ENCODE results near the gene LRRC75A.
A peak's percentile ranks its signal among the peaks of the same experiment; 100 is the strongest.

The LRRC75A gene

GRCh38 chr17:16474012-16474725, 17.8 kb downstream of the LRRC75A start:
- Histone ChIP-seq H3K36me3 (ENCODE audit: control insufficient read depth in 2 of 2, insufficient read depth in 2 of 2, low read length in 2 of 2) (peaks cover 0 to 3% of the 10 kb centered on the region in 2 donors), H3K4me3 (ENCODE audit: low read length in 2 of 2) (no peak overlapping the region), H3K9ac (ENCODE audit: low read depth in 1 of 2, low read length in 2 of 2) (no peak overlapping the region), H3K27ac (ENCODE audit: low read depth in 2 of 2, low read length in 2 of 2) (no peak overlapping the region), H3K4me1 (ENCODE audit: control insufficient read depth in 2 of 2, insufficient read depth in 2 of 2, low read length in 2 of 2) (peaks cover 7 to 8% of the 10 kb centered on the region in 2 donors), H3K9me3 (ENCODE audit: control insufficient read depth in 2 of 2, low read length in 2 of 2) (no peaks in the 10 kb centered on the region), H3K27me3 (ENCODE audit: control insufficient read depth in 2 of 2, insufficient read depth in 2 of 2, low read length in 2 of 2) (no peaks in the 10 kb centered on the region)

GRCh38 chr17:16473044-16474011, 18.7 kb downstream of the LRRC75A start:
- peaks cover 4 to 13% of the 10 kb centered on the region in 2 donors for H3K4me1 ChIP-seq (ENCODE audit: control insufficient read depth in 2 of 2, insufficient read depth in 2 of 2, low read length in 2 of 2)
- H3K36me3 ChIP-seq (ENCODE audit: control insufficient read depth in 2 of 2, insufficient read depth in 2 of 2, low read length in 2 of 2), result peaks cover 0 to 3% of the 10 kb centered on the region in 2 donors
- no peaks in the 10 kb centered on the region for H3K9me3 ChIP-seq (ENCODE audit: control insufficient read depth in 2 of 2, low read length in 2 of 2)
- no peak overlapping the region for H3K4me3 ChIP-seq (ENCODE audit: low read length in 2 of 2)
- H3K27me3 ChIP-seq (ENCODE audit: control insufficient read depth in 2 of 2, insufficient read depth in 2 of 2, low read length in 2 of 2), result no peaks in the 10 kb centered on the region
- no peak overlapping the region for H3K27ac ChIP-seq (ENCODE audit: low read depth in 2 of 2, low read length in 2 of 2)
- H3K9ac ChIP-seq (ENCODE audit: low read depth in 1 of 2, low read length in 2 of 2), result no peak overlapping the region

GRCh38 chr17:16472539-16472938, 19.5 kb downstream of the LRRC75A start:
- Histone ChIP-seq H3K36me3 (ENCODE audit: control insufficient read depth in 2 of 2, insufficient read depth in 2 of 2, low read length in 2 of 2) (peaks cover 0 to 3% of the 10 kb centered on the region in 2 donors), H3K27ac (ENCODE audit: low read depth in 2 of 2, low read length in 2 of 2) (no peak overlapping the region), H3K4me3 (ENCODE audit: low read length in 2 of 2) (no peak overlapping the region), H3K9me3 (ENCODE audit: control insufficient read depth in 2 of 2, low read length in 2 of 2) (no peaks in the 10 kb centered on the region), H3K4me1 (ENCODE audit: control insufficient read depth in 2 of 2, insufficient read depth in 2 of 2, low read length in 2 of 2) (peaks cover 3 to 21% of the 10 kb centered on the region in 2 donors), H3K27me3 (ENCODE audit: control insufficient read depth in 2 of 2, insufficient read depth in 2 of 2, low read length in 2 of 2) (no peaks in the 10 kb centered on the region), H3K9ac (ENCODE audit: low read depth in 1 of 2, low read length in 2 of 2) (no peak overlapping the region)

DNA sequence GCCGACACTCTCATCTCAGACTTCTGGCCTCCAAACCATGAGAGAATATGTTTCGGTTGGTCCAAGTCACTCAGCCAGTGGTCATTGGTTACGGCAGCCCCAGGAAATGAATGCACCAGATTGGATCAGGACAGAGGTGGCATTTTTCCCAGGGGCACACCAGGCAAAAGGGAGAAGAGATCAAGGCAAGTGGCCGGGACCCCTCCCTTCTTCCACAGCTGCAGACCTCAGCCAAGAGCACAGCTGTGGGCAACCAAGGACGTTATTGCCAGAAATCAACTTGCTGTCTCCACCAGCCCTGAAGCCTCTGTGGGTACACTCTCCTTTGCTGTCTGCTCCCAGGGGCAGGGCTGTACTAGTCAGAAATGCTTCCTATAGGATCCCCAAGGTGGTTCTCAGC, 20.7 kb downstream of the LRRC75A start:
- Histone ChIP-seq H3K9ac (ENCODE audit: low read depth in 1 of 2, low read length in 2 of 2) (no peak overlapping the region), H3K36me3 (ENCODE audit: control insufficient read depth in 2 of 2, insufficient read depth in 2 of 2, low read length in 2 of 2) (peaks cover 0 to 3% of the 10 kb centered on the region in 2 donors)

DNA sequence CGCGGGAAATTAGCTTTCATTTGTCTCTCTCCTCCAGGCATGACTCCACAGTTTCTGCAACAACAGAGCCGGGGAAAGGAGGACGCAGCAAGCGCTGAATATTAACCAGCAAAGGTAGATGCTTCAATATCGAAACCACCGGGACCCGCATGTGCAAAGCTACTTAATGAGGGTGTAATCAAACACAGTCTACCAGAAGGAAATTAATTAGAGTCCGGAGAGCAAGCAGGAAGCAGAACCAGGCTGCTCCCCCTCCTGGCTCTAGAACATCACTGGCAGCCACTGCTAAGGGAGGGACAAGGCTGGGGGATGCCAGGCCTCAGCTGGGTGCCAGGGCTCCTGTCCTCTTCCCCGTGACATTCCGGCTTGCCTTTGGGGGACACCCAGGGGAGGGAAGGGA, 21.7 kb downstream of the LRRC75A start:
- Histone ChIP-seq H3K27ac (ENCODE audit: low read depth in 2 of 2, low read length in 2 of 2) (no peak overlapping the region), H3K9me3 (ENCODE audit: control insufficient read depth in 2 of 2, low read length in 2 of 2) (no peaks in the 10 kb centered on the region), H3K36me3 (ENCODE audit: control insufficient read depth in 2 of 2, insufficient read depth in 2 of 2, low read length in 2 of 2) (peaks cover 0 to 3% of the 10 kb centered on the region in 2 donors), H3K4me1 (ENCODE audit: control insufficient read depth in 2 of 2, insufficient read depth in 2 of 2, low read length in 2 of 2) (peaks cover 19 to 40% of the 10 kb centered on the region in 2 donors), H3K4me3 (ENCODE audit: low read length in 2 of 2) (no peak overlapping the region), H3K27me3 (ENCODE audit: control insufficient read depth in 2 of 2, insufficient read depth in 2 of 2, low read length in 2 of 2) (no peaks in the 10 kb centered on the region), H3K9ac (ENCODE audit: low read depth in 1 of 2, low read length in 2 of 2) (no peak overlapping the region)

More for the DNA sequence above, 20.7 kb downstream of the LRRC75A start:
- no peak overlapping the region for H3K27ac ChIP-seq (ENCODE audit: low read depth in 2 of 2, low read length in 2 of 2)
- H3K4me1 ChIP-seq (ENCODE audit: control insufficient read depth in 2 of 2, insufficient read depth in 2 of 2, low read length in 2 of 2), result peaks cover 9 to 32% of the 10 kb centered on the region in 2 donors
- no peaks in the 10 kb centered on the region for H3K9me3 ChIP-seq (ENCODE audit: control insufficient read depth in 2 of 2, low read length in 2 of 2)
- no peak overlapping the region for H3K4me3 ChIP-seq (ENCODE audit: low read length in 2 of 2)
- no peaks in the 10 kb centered on the region for H3K27me3 ChIP-seq (ENCODE audit: control insufficient read depth in 2 of 2, insufficient read depth in 2 of 2, low read length in 2 of 2)

- Histone ChIP-seq H3K27ac (ENCODE audit: low read depth in 2 of 2, low read length in 2 of 2) (peak overlapping the region; percentile 29 to 99), H3K27me3 (ENCODE audit: control insufficient read depth in 2 of 2, insufficient read depth in 2 of 2, low read length in 2 of 2) (no peaks in the 10 kb centered on the region), H3K9ac (ENCODE audit: low read depth in 1 of 2, low read length in 2 of 2) (no peak overlapping the region), H3K9me3 (ENCODE audit: control insufficient read depth in 2 of 2, low read length in 2 of 2) (no peaks in the 10 kb centered on the region), H3K36me3 (ENCODE audit: control insufficient read depth in 2 of 2, insufficient read depth in 2 of 2, low read length in 2 of 2) (peaks cover 0 to 3% of the 10 kb centered on the region in 2 donors), H3K4me3 (ENCODE audit: low read length in 2 of 2) (no peak overlapping the region), H3K4me1 (ENCODE audit: control insufficient read depth in 2 of 2, insufficient read depth in 2 of 2, low read length in 2 of 2) (peaks cover 36 to 57% of the 10 kb centered on the region in 2 donors)
Observed at GRCh38 chr17:16468428-16468992, 23.5 kb downstream of the LRRC75A start.

- H3K4me3 ChIP-seq (ENCODE audit: low read length in 2 of 2), result no peak overlapping the region
- H3K27me3 ChIP-seq (ENCODE audit: control insufficient read depth in 2 of 2, insufficient read depth in 2 of 2, low read length in 2 of 2), result no peaks in the 10 kb centered on the region
- H3K4me1 ChIP-seq (ENCODE audit: control insufficient read depth in 2 of 2, insufficient read depth in 2 of 2, low read length in 2 of 2), result peaks cover 43 to 64% of the 10 kb centered on the region in 2 donors
- H3K36me3 ChIP-seq (ENCODE audit: control insufficient read depth in 2 of 2, insufficient read depth in 2 of 2, low read length in 2 of 2), result peaks cover 0 to 3% of the 10 kb centered on the region in 2 donors
- peak overlapping the region; percentile 86 to 99 for H3K27ac ChIP-seq (ENCODE audit: low read depth in 2 of 2, low read length in 2 of 2)
- no peaks in the 10 kb centered on the region for H3K9me3 ChIP-seq (ENCODE audit: control insufficient read depth in 2 of 2, low read length in 2 of 2)
- no peak overlapping the region for H3K9ac ChIP-seq (ENCODE audit: low read depth in 1 of 2, low read length in 2 of 2)
Observed at GRCh38 chr17:16467886-16468285, 24.1 kb downstream of the LRRC75A start.

DNA sequence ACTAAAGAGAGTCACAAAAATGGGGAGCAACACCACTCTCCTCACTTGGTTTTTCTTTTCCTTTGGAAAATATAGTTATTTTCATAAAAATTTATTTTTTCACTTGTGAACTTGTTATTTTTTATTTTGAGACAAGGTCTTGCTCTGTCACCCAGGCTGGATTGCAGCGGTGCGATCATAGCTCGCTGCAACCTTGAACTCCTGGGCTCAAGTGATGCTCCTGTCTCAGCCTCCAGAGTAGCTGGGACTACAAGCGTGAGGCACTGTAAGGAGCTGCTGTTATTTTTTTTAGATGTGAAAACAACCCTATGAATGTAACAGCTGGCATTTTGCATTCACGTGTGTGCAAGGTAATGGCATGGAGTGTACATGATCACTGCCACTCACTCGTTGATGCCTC, 24.9 kb downstream of the LRRC75A start:
- Histone ChIP-seq H3K9ac (ENCODE audit: low read depth in 1 of 2, low read length in 2 of 2) (no peak overlapping the region), H3K9me3 (ENCODE audit: control insufficient read depth in 2 of 2, low read length in 2 of 2) (no peaks in the 10 kb centered on the region), H3K36me3 (ENCODE audit: control insufficient read depth in 2 of 2, insufficient read depth in 2 of 2, low read length in 2 of 2) (peaks cover under 1 to 3% of the 10 kb centered on the region in 2 donors), H3K27ac (ENCODE audit: low read depth in 2 of 2, low read length in 2 of 2) (peak overlapping the region; percentile 86 to 99), H3K4me1 (ENCODE audit: control insufficient read depth in 2 of 2, insufficient read depth in 2 of 2, low read length in 2 of 2) (peaks cover 48 to 70% of the 10 kb centered on the region in 2 donors), H3K27me3 (ENCODE audit: control insufficient read depth in 2 of 2, insufficient read depth in 2 of 2, low read length in 2 of 2) (no peaks in the 10 kb centered on the region), H3K4me3 (ENCODE audit: low read length in 2 of 2) (peak overlapping the region in 1 of 2 donors; percentile 41)

DNA sequence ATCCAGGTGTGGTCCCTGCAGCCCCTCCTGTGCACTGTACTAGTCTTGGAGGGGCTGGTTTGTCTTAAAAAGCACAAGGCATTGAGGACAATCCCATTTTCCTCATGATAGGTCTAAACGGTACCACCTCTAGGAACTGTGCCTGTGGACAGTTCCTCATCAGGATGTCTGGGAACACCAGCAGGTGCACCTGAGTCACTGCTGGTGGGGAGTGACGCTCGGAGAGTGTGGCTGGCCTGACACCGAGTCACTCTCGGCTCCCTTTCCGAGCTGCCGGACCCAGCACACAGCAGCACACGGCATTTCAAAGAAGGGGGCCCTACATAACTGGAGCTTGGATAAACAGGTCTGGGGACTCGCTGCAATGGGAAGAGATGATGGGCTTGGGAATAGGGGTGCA, 25.6 kb downstream of the LRRC75A start:
- H3K4me1 ChIP-seq (ENCODE audit: control insufficient read depth in 2 of 2, insufficient read depth in 2 of 2, low read length in 2 of 2), result peaks cover 48 to 70% of the 10 kb centered on the region in 2 donors
- H3K9me3 ChIP-seq (ENCODE audit: control insufficient read depth in 2 of 2, low read length in 2 of 2), result no peaks in the 10 kb centered on the region
- H3K27me3 ChIP-seq (ENCODE audit: control insufficient read depth in 2 of 2, insufficient read depth in 2 of 2, low read length in 2 of 2), result no peaks in the 10 kb centered on the region
- peaks cover 5 to 6% of the 10 kb centered on the region in 2 donors for H3K36me3 ChIP-seq (ENCODE audit: control insufficient read depth in 2 of 2, insufficient read depth in 2 of 2, low read length in 2 of 2)
- peak overlapping the region; percentile 41 to 50 for H3K4me3 ChIP-seq (ENCODE audit: low read length in 2 of 2)
- H3K27ac ChIP-seq (ENCODE audit: low read depth in 2 of 2, low read length in 2 of 2), result peak overlapping the region; percentile 86 to 99
- H3K9ac ChIP-seq (ENCODE audit: low read depth in 1 of 2, low read length in 2 of 2), result peak overlapping the region; percentile 60 to 78

Measured in mucosa of rectum (tissue), 2 donors.